IPS-20b (cell line): ENCODE results near the gene ANKRD13D.
A peak's percentile ranks its signal among the peaks of the same experiment; 100 is the strongest.

Source experiments
- H3K27ac ChIP-seq: one replicate; pipeline ENCODE4 v1.5.1; 2013; ENCODE audit warnings: low read length
- H3K27me3 ChIP-seq: 2 replicates; pipeline ENCODE4 v1.6.1; 2013; ENCODE audit warnings: mild to moderate bottlenecking, low read length, inconsistent platforms; ENCODE audit not compliant: insufficient read depth
- H3K36me3 ChIP-seq: 2 replicates; pipeline ENCODE4 v1.6.1; 2013; ENCODE audit warnings: low read depth, mild to moderate bottlenecking, inconsistent platforms, low read length, moderate library complexity; ENCODE audit not compliant: insufficient read depth
- H3K4me1 ChIP-seq: 2 replicates; pipeline ENCODE4 v1.6.1; 2013; ENCODE audit warnings: mild to moderate bottlenecking, control low read depth, inconsistent platforms, low read length, moderate library complexity; ENCODE audit not compliant: insufficient read depth
- H3K4me3 ChIP-seq: 2 replicates; pipeline ENCODE4 v1.5.1; 2013; ENCODE audit warnings: mild to moderate bottlenecking, low read length, inconsistent platforms
- H3K9ac ChIP-seq: 2 replicates; pipeline ENCODE4 v1.6.1; 2013; ENCODE audit warnings: low read depth, mild to moderate bottlenecking, inconsistent platforms, low read length, moderate library complexity
- H3K9me3 ChIP-seq: 2 replicates; pipeline ENCODE4 v1.6.1; 2013; ENCODE audit warnings: mild to moderate bottlenecking, low read depth, low read length, inconsistent platforms; ENCODE audit not compliant: insufficient read depth

The ANKRD13D gene

GRCh38 chr11:67271205-67271540 lies 17.9 kb upstream of the ANKRD13D start:
- H3K4me1 ChIP-seq: peaks cover 23% of the 10 kb centered on the region
- H3K36me3 ChIP-seq: peaks cover 30% of the 10 kb centered on the region
- H3K27me3 ChIP-seq: no peaks in the 10 kb centered on the region
- peak overlapping the region; percentile 71; the same call in 1 of the 2 replicates for H3K9ac ChIP-seq
- no peaks in the 10 kb centered on the region for H3K9me3 ChIP-seq
- no peak overlapping the region for H3K4me3 ChIP-seq
- H3K27ac ChIP-seq: peak overlapping the region; percentile 10

DNA sequence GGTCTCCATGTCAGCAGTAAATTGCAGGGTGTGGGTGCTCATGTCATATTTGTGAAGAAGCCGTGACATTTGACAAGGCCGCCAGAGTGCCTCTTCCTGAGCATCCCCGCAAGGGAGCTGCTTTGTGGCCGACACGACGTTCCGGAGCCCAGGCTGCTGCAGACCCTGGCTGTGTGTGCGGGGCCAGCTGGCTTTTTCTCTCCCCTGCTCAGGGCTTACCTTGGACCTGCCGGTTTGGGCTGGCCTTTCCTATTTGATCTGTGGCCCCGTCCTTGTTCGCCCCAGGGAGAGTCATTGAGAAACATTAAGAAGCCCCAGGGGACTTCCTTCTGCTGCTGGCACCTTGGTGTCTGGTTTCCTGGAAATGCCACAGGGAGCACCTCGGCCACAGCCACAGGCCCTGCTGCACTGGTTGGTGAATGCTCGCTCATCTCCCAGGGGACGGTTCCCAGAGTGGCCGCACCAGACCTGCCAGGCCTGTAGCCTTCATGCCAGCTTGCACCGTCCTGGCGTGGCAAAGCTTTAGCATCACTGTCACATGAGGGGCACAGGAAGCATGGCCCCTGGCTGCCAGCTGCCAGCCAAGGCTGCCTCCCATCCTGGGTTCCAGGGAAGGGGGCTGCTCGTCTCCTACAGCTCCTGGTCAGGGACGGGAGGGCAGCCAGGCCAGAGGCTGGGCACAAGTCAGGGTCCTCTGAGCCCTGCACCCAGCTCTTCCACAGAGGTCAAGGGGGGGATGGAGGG lies 17.4 kb upstream of the ANKRD13D start:
- Histone ChIP-seq H3K36me3 (peaks cover 30% of the 10 kb centered on the region), H3K9ac (peak overlapping the region; percentile 71; the same call in 1 of the 2 replicates), H3K4me1 (peaks cover 23% of the 10 kb centered on the region), H3K27ac (no peak overlapping the region), H3K9me3 (no peaks in the 10 kb centered on the region), H3K27me3 (no peaks in the 10 kb centered on the region), H3K4me3 (no peak overlapping the region)

DNA sequence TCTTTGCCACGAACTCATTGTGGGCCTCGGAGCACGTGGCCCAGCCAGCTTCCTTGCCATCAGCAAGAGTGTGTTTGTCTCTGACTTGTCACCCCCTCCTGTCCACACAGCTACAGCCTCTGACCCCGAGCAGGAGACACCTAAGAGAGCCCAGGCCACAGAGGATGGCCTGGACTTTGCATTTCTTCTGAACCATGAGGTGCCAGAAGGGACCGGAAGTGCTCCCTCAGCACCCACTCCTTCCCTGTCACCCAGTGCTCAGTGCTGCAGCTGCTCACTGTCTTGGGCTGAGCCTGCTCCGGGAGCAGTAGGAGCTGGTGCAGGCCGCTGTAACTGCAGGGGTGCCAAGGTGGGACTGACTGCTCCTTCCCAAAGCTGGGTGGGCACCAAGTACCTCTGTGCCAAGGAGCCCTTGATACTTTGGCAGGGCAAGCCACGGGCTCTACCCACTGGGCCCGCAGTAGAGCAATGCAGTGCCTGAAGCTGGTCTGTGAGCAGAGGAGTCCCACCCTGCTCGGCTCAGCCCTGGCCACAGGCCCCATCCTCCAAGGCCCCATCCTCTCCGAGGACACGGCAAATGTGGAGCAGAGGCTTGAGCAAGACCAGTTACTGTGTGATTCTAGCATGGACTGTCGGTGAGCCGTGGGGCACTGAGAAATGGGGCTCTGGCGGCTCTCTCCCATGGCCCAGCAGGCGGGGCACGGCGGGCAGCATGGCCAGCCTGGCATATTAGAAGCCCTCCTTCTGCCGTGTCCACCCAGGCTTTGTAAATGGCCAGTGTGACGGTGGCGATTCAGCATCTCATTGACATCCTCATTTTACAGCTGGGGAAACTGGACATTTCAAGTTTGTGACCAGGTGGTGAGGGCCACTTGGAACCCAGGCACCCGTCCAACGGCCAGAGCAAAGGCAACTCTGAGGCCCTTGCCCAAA lies 16.5 kb upstream of the ANKRD13D start:
- Histone ChIP-seq H3K36me3 (peaks cover 30% of the 10 kb centered on the region), H3K27ac (no peak overlapping the region), H3K27me3 (no peaks in the 10 kb centered on the region), H3K4me1 (peaks cover 23% of the 10 kb centered on the region), H3K4me3 (no peak overlapping the region), H3K9ac (no peak overlapping the region), H3K9me3 (no peaks in the 10 kb centered on the region)

GRCh38 chr11:67273260-67273990 lies 15.7 kb upstream of the ANKRD13D start:
- Histone ChIP-seq H3K9me3 (no peaks in the 10 kb centered on the region), H3K9ac (no peak overlapping the region), H3K27ac (no peak overlapping the region), H3K27me3 (no peaks in the 10 kb centered on the region), H3K4me1 (peaks cover 26% of the 10 kb centered on the region), H3K4me3 (no peak overlapping the region), H3K36me3 (peaks cover 23% of the 10 kb centered on the region)

DNA sequence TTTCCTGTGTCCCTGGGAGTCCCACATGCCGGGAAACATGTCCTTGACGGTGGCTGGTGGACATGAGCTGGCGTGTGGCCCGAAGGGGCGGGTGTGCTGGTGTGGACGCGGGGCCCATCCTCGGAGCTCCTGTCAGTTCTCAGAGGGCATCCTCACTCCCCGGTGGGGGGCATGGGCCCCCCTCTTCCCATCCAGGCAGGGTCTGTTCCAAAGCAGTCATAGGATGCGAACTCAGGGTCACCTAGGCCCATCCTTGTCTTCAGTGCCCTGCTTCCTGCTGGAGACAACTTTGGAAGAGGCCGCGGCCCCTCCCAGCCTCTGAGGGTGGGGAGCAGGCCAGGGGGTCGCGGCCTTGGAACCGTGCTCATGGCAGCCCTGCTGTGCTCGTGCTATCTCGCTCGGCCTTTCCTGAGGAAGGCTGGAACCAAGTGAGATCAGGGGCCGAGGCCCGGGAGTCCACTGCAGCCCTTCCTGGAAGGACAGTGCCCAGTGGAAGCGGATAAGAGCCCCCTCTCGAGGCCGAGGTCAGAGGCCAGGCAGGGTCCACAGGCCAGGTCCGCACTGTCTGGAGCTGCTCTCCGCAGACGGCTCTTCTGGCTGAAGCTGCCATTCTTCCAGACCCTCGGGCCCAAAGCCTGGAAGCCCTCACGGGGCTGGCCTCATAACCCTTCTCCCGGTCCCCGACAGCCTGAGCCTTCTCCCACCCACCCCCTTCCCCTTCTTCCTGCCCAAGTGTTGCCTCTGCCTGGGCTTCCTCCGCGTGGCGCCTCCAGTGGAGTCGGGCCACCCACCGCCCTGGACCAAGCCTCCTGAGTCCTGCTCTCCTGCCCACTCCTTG lies 14.1 kb upstream of the ANKRD13D start:
- Histone ChIP-seq H3K27me3 (no peaks in the 10 kb centered on the region), H3K9ac (no peak overlapping the region), H3K27ac (no peak overlapping the region), H3K36me3 (peaks cover 26% of the 10 kb centered on the region), H3K9me3 (no peaks in the 10 kb centered on the region), H3K4me3 (no peak overlapping the region), H3K4me1 (peaks cover 21% of the 10 kb centered on the region; the same call in 1 of the 2 replicates)

- H3K4me3 ChIP-seq: no peak overlapping the region
- peaks cover 35% of the 10 kb centered on the region for H3K36me3 ChIP-seq
- no peak overlapping the region for H3K9ac ChIP-seq
- H3K27ac ChIP-seq: no peak overlapping the region
- H3K4me1 ChIP-seq: peaks cover 14% of the 10 kb centered on the region; the same call in 1 of the 2 replicates
- no peaks in the 10 kb centered on the region for H3K27me3 ChIP-seq
- no peaks in the 10 kb centered on the region for H3K9me3 ChIP-seq
Observed at GRCh38 chr11:67275606-67276409, 13.3 kb upstream of the ANKRD13D start.

DNA sequence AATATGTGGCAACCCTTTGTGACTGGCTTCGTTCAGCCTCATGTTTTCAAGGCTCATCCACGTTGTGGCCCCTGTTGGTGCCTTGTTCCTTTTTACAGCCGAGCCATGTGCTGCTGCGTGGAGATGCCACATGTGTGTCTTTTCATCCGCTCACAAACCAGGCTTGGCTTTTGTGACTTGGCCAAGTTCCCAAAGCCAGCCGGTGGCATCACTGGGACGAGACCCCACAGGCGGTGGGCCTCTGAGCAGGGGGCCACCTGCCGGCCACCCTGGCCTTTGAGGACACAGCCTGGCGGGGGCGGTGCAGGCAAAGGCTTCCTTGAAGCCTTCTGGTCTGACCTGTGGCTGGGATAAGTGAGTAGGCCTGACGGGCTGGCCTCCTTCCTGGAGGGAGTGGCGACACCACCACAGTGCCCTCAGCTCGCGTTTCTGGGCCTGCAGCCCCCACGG lies 12.3 kb upstream of the ANKRD13D start:
- Histone ChIP-seq H3K9me3 (no peaks in the 10 kb centered on the region), H3K4me3 (no peak overlapping the region; the same call in 1 of the 2 replicates), H3K4me1 (peaks cover 4% of the 10 kb centered on the region; the same call in 1 of the 2 replicates), H3K36me3 (peaks cover 41% of the 10 kb centered on the region), H3K27me3 (no peaks in the 10 kb centered on the region), H3K27ac (peak overlapping the region; percentile 3), H3K9ac (peak overlapping the region; percentile 61; the same call in 1 of the 2 replicates)

DNA sequence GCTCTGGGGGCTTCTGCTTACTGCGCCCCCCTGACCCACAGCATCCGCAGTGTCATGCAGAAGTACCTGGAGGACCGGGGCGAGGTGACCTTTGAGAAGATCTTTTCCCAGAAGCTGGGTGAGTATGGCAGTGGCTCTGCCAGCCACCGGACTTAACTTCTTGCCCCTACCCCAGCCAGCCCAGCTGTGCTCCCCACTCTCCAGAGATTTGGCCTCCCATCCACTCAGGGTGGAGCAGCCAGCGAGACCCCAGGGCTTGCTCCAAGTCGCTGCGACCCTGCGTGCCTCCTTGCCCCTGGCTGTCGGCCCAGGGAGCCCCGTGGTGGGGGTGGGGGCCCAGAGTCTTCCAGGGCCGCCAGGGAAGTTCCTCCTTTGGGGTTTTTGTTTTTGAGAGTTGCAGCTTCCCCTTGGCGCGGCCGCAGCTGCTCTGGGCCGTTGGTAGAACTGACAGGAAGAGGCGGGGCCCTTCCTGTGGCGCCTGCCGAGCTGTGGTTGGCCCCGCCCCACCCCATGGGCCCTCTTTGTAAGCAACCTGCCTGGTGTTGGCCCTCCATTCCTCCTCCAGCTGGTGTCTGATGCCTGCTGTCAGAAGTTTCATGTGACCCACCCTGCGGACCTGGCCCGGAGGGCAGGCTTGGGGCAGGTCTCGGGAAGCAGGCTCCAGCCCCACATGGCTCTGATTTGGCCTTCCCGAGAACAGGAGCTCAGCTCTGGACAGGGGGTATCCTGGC lies 11.7 kb upstream of the ANKRD13D start:
- H3K4me1 ChIP-seq: peaks cover 3% of the 10 kb centered on the region; the same call in 1 of the 2 replicates
- peak overlapping the region; percentile 15; the same call in 1 of the 2 replicates for H3K4me3 ChIP-seq
- H3K27me3 ChIP-seq: no peaks in the 10 kb centered on the region
- peaks cover 44% of the 10 kb centered on the region for H3K36me3 ChIP-seq
- H3K9ac ChIP-seq: peak overlapping the region; percentile 65; the same call in 1 of the 2 replicates
- H3K9me3 ChIP-seq: no peaks in the 10 kb centered on the region
- H3K27ac ChIP-seq: peak overlapping the region; percentile 88

DNA sequence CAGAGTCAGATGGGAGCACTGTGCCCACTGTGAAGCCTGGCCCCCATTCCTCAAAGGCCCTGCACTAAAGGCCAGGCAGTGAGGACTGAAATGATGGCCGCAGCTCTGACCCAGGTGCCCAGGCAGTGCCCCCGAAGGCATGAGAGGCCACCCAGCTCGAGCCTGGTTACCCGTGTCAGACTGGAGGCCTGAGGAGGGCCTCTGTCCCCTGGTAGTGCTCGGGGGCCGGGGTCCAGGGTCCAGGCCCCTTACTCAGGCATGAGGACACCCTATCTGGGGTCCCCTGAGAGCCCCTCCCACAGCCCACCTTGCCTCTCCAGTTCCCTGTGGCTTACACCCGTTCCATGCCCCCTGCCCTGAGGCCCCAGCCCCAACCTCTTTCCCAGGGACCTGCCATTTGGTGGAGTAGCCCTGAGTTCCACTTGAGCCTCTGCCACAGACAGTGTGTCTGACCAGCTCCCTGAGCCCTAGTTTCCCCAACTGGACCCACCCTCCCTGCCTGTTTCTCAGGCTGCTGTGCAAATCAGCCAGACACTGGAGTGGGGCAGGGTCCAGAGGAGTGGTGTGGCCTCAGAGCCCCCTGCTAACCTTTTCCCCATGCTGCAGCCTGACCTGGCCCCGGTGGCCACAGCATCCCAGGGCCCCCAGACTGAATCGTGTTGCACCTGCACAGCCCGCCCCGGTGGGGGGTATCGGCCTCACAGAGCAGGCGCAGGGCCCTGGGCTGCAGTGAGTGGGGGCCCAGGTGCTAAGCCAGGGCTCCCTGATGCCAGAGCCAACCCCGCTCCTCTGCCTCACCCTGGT lies 10.8 kb upstream of the ANKRD13D start:
- H3K27ac ChIP-seq: peak overlapping the region; percentile 88
- no peak overlapping the region for H3K4me3 ChIP-seq
- H3K36me3 ChIP-seq: peaks cover 52% of the 10 kb centered on the region
- H3K4me1 ChIP-seq: peaks cover 3% of the 10 kb centered on the region; the same call in 1 of the 2 replicates
- no peaks in the 10 kb centered on the region for H3K9me3 ChIP-seq
- H3K27me3 ChIP-seq: no peaks in the 10 kb centered on the region
- H3K9ac ChIP-seq: peak overlapping the region; percentile 65; the same call in 1 of the 2 replicates
